Neutrophil (primary cell): Measurements from ENCODE around the gene TMEM132D.

Experiments used
- H3K27ac ChIP-seq: fragments of 200-600 bp; sonication (generic); 2 replicates; pipeline ENCODE4 v1.5.1; 2016; ENCODE audit warnings: mild to moderate bottlenecking, moderate library complexity
- H3K27me3 ChIP-seq: fragments of 200-600 bp; sonication (generic); 2 replicates; pipeline ENCODE4 v1.6.0; 2016; ENCODE audit warnings: mild to moderate bottlenecking
- H3K36me3 ChIP-seq: fragments of 200-600 bp; sonication (generic); 2 replicates; pipeline ENCODE4 v1.5.1; 2017
- H3K4me1 ChIP-seq, 2 experiments: fragments of 200-600 bp in 1 of 2; sonication (generic) in 1 of 2; 1 replicate in 1 of 2; 2 replicates in 1 of 2; pipeline versions ENCODE4 v1.5.1 to v1.6.1; 2013 to 2016; ENCODE audit warnings: low read depth in 1 of 2, low read length in 1 of 2, mild to moderate bottlenecking in 1 of 2, moderate library complexity in 1 of 2; ENCODE audit not compliant: control insufficient read depth in 1 of 2, insufficient read depth in 1 of 2
- H3K4me3 ChIP-seq, 2 experiments: fragments of 200-600 bp in 1 of 2; sonication (generic) in 1 of 2; 1 replicate in 1 of 2; 2 replicates in 1 of 2; pipeline ENCODE4 v1.5.1; 2013 to 2016; ENCODE audit warnings: low read depth in 1 of 2, low read length in 1 of 2, mild to moderate bottlenecking in 1 of 2, moderate library complexity in 1 of 2
- H3K9me3 ChIP-seq: fragments of 200-600 bp; sonication (generic); 2 replicates; pipeline ENCODE4 v1.5.1; 2016
- CTCF ChIP-seq: fragments of 200-600 bp; sonication (generic); IDR thresholded peaks from 2 replicates; pipeline ENCODE4 v1.5.1; 2016; ENCODE audit warnings: antibody characterized with exemption

The TMEM132D gene

GRCh38 chr12:129862561-129863175 is 41.2 kb downstream of the TMEM132D start:
- no peaks in the 10 kb centered on the region for H3K4me1 ChIP-seq
- no peak overlapping the region for H3K4me3 ChIP-seq
- no peaks in the 10 kb centered on the region for H3K36me3 ChIP-seq
- no peaks in the 10 kb centered on the region for H3K27me3 ChIP-seq
- no peaks in the 10 kb centered on the region for H3K9me3 ChIP-seq
- H3K27ac ChIP-seq: no peak overlapping the region
- no peak for TF ChIP-seq CTCF

DNA sequence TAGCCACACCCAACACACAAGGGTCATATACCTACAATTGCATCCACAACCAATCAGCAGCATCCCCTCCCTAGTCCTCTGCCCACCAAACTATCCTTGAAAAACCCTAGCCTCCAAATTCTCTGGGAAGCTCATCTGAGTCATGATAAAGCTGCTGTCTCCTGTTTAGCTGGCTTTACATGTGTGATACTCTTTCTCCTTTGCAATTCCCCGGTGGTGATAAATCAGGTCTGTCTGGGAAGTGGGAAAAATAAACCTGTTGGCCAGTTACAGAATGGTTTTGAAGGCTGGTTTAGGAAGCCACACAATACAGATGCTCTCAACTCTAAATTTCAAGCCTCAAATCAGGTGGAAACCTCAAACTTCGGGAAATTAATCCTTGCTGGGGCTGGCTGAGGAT is 41.9 kb downstream of the TMEM132D start:
- Histone ChIP-seq H3K27me3 (no peaks in the 10 kb centered on the region), H3K27ac (no peak overlapping the region), H3K4me3 (no peak overlapping the region), H3K4me1 (no peaks in the 10 kb centered on the region), H3K9me3 (no peaks in the 10 kb centered on the region), H3K36me3 (no peaks in the 10 kb centered on the region)
- TF ChIP-seq CTCF: no peak

GRCh38 chr12:129854591-129854990 is 49.2 kb downstream of the TMEM132D start:
- no peak for TF ChIP-seq CTCF
- Histone ChIP-seq H3K4me3 (no peak overlapping the region), H3K9me3 (no peaks in the 10 kb centered on the region), H3K36me3 (no peaks in the 10 kb centered on the region), H3K27me3 (no peaks in the 10 kb centered on the region), H3K4me1 (no peaks in the 10 kb centered on the region), H3K27ac (no peak overlapping the region)

- no peaks in the 10 kb centered on the region for H3K27me3 ChIP-seq
- H3K4me1 ChIP-seq: no peaks in the 10 kb centered on the region
These were observed 52.5 kb downstream of the TMEM132D start for GRCh38 chr12:129851296-129851695.

DNA sequence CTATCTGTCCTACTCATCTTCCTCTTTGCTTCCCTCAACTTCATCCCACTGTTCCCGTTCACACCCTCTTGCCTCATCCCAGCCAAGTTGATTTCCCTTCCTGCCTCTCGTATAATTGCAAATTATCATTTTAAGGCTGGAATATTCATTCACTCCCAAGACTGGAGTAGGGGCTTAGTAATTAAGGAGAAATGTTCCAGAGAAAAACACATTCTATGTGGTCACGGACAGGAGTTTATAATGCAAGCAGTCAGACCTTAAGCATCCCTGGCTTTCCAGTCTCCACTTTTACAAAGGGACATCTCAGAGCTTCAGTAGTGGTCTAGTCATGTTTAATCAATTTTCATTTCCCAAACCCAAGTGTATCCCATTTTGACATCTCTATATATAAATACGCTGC is 54.9 kb downstream of the TMEM132D start:
- Histone ChIP-seq H3K4me3 (no peak overlapping the region), H3K27ac (no peak overlapping the region), H3K27me3 (no peaks in the 10 kb centered on the region), H3K9me3 (no peaks in the 10 kb centered on the region), H3K4me1 (no peaks in the 10 kb centered on the region), H3K36me3 (no peaks in the 10 kb centered on the region)
- no peak for TF ChIP-seq CTCF

More at GRCh38 chr12:129851296-129851695, 52.5 kb downstream of the TMEM132D start:
- H3K4me3 ChIP-seq: no peak overlapping the region
- H3K36me3 ChIP-seq: no peaks in the 10 kb centered on the region
- no peak for TF ChIP-seq CTCF
- H3K27ac ChIP-seq: no peak overlapping the region
- H3K9me3 ChIP-seq: no peaks in the 10 kb centered on the region
